Skeletal muscle tissue (tissue), 4 donors: ENCODE data around the gene RPTN. TPM values are rescaled to one million over a fixed set of nuclear protein-coding genes. Genes with fewer than 3 reads are reported as not detected.

Source experiments
- H3K27ac ChIP-seq: one replicate; pipeline ENCODE4 v1.7.0; 2013; ENCODE audit warnings: mild to moderate bottlenecking, low read depth, low read length, inconsistent platforms
- H3K27me3 ChIP-seq, 3 donors: one replicate each; pipeline ENCODE4 v1.7.0; 2013; ENCODE audit warnings: low read length in 3 of 3; ENCODE audit not compliant: control insufficient read depth in 3 of 3, insufficient read depth in 3 of 3
- H3K36me3 ChIP-seq, 3 donors: one replicate each; pipeline ENCODE4 v1.7.0; 2013; ENCODE audit warnings: low read length in 3 of 3; ENCODE audit not compliant: control insufficient read depth in 3 of 3, insufficient read depth in 3 of 3
- H3K4me1 ChIP-seq, 3 donors: one replicate each; pipeline ENCODE4 v1.7.0; 2013; ENCODE audit warnings: low read length in 3 of 3, mild to moderate bottlenecking in 3 of 3; ENCODE audit not compliant: control insufficient read depth in 3 of 3, insufficient read depth in 3 of 3
- H3K4me3 ChIP-seq, 3 donors: one replicate each; pipeline ENCODE4 v1.7.0; 2013; ENCODE audit warnings: low read length in 3 of 3
- H3K9ac ChIP-seq, 3 donors: one replicate each; pipeline ENCODE4 v1.7.0; 2013; ENCODE audit warnings: low read length in 3 of 3, mild to moderate bottlenecking in 3 of 3, moderate library complexity in 2 of 3, low read depth in 1 of 3
- H3K9me3 ChIP-seq, 3 donors: one replicate each; pipeline ENCODE4 v1.7.0; 2013; ENCODE audit warnings: low read length in 3 of 3; ENCODE audit not compliant: control insufficient read depth in 3 of 3
- total RNA-seq: library from RNA; depleted of rRNA; stranded (reverse); fragments of >200 nt; gene quantifications from one replicate; pipeline ENCODE4 v1.2.3, GENCODE V29; 2014
- donor health status: Osteomylitis.

The RPTN gene
- total RNA-seq, 1 donor from 2014 or later = not detected

GRCh38 chr1:152143150-152143887, 15.7 kb downstream of the RPTN start:
- peaks cover 0 to 5% (median 3%) of the 10 kb centered on the region in 3 donors for H3K9me3 ChIP-seq
- no peaks in the 10 kb centered on the region for H3K4me1 ChIP-seq
- H3K27me3 ChIP-seq = peaks cover 0 to 4% (median 0%) of the 10 kb centered on the region in 3 donors
- H3K36me3 ChIP-seq = no peaks in the 10 kb centered on the region
- no peak overlapping the region for H3K4me3 ChIP-seq
- no peak overlapping the region for H3K27ac ChIP-seq
- no peak overlapping the region for H3K9ac ChIP-seq

- no peak overlapping the region for H3K27ac ChIP-seq
- H3K9me3 ChIP-seq = no peaks in the 10 kb centered on the region
- H3K9ac ChIP-seq = no peak overlapping the region
- no peaks in the 10 kb centered on the region for H3K36me3 ChIP-seq
- no peak overlapping the region for H3K4me3 ChIP-seq
- H3K4me1 ChIP-seq = no peaks in the 10 kb centered on the region
- H3K27me3 ChIP-seq = peaks cover 0 to 4% (median 1%) of the 10 kb centered on the region in 3 donors
Measured at GRCh38 chr1:152141971-152142584, 16.9 kb downstream of the RPTN start.

- Histone ChIP-seq H3K9ac (no peak overlapping the region), H3K27me3 (peaks cover 0 to 8% (median 4%) of the 10 kb centered on the region in 3 donors), H3K9me3 (peaks cover 0 to 3% (median 2%) of the 10 kb centered on the region in 3 donors), H3K4me3 (no peak overlapping the region), H3K4me1 (no peaks in the 10 kb centered on the region), H3K27ac (no peak overlapping the region), H3K36me3 (no peaks in the 10 kb centered on the region)
Measured at GRCh38 chr1:152137215-152137614, 21.8 kb downstream of the RPTN start.

- Histone ChIP-seq H3K4me1 (no peaks in the 10 kb centered on the region), H3K9me3 (peaks cover 0 to 5% (median 2%) of the 10 kb centered on the region in 3 donors), H3K36me3 (no peaks in the 10 kb centered on the region), H3K27ac (no peak overlapping the region), H3K27me3 (peaks cover 0 to 21% (median 2%) of the 10 kb centered on the region in 3 donors), H3K4me3 (no peak overlapping the region), H3K9ac (no peak overlapping the region)
Measured at GRCh38 chr1:152130186-152130585, 28.8 kb downstream of the RPTN start.

GRCh38 chr1:152127673-152128072, 31.4 kb downstream of the RPTN start:
- no peak overlapping the region for H3K27ac ChIP-seq
- H3K27me3 ChIP-seq = peaks cover 0 to 29% (median 2%) of the 10 kb centered on the region in 3 donors
- no peak overlapping the region for H3K9ac ChIP-seq
- no peaks in the 10 kb centered on the region for H3K4me1 ChIP-seq
- no peak overlapping the region for H3K4me3 ChIP-seq
- H3K9me3 ChIP-seq = peaks cover 0 to 7% (median 0%) of the 10 kb centered on the region in 3 donors
- no peaks in the 10 kb centered on the region for H3K36me3 ChIP-seq

GRCh38 chr1:152125834-152126443, 33.1 kb downstream of the RPTN start:
- H3K9me3 ChIP-seq = peaks cover 0 to 2% (median 0%) of the 10 kb centered on the region in 3 donors
- H3K27me3 ChIP-seq = peaks cover 0 to 18% (median 2%) of the 10 kb centered on the region in 3 donors
- no peaks in the 10 kb centered on the region for H3K36me3 ChIP-seq
- H3K4me1 ChIP-seq = no peaks in the 10 kb centered on the region
- no peak overlapping the region for H3K9ac ChIP-seq
- no peak overlapping the region for H3K4me3 ChIP-seq
- H3K27ac ChIP-seq = no peak overlapping the region

GRCh38 chr1:152118915-152119314, 40.1 kb downstream of the RPTN start:
- Histone ChIP-seq H3K27ac (no peak overlapping the region), H3K4me3 (no peak overlapping the region), H3K4me1 (no peaks in the 10 kb centered on the region), H3K36me3 (no peaks in the 10 kb centered on the region), H3K9ac (no peak overlapping the region), H3K9me3 (peaks cover 0 to 2% (median 2%) of the 10 kb centered on the region in 3 donors), H3K27me3 (peaks cover 13 to 25% (median 15%) of the 10 kb centered on the region in 3 donors)

GRCh38 chr1:152115344-152115743, 43.7 kb downstream of the RPTN start, which contains the start of gene TCHH:
TSS of gene TCHH (minus strand) at chr1:152115444. CDS start at chr1:152114080, 1,364 bp downstream.
- H3K4me1 ChIP-seq = peaks cover 19 to 21% (median 19%) of the 10 kb centered on the region in 3 donors
- no peaks in the 10 kb centered on the region for H3K36me3 ChIP-seq
- peaks cover 46 to 58% (median 46%) of the 10 kb centered on the region in 3 donors for H3K27me3 ChIP-seq
- H3K4me3 ChIP-seq = no peak within 1 kb of the TSS
- H3K9ac ChIP-seq = no peak within 1 kb of the TSS
- H3K9me3 ChIP-seq = peaks cover 0 to 2% (median 0%) of the 10 kb centered on the region in 3 donors
- H3K27ac ChIP-seq = no peak within 1 kb of the TSS

- Histone ChIP-seq H3K4me3 (no peak overlapping the region), H3K27ac (no peak overlapping the region)
Measured at GRCh38 chr1:152112885-152113432, 46.1 kb downstream of the RPTN start.

More at GRCh38 chr1:152112885-152113432, 46.1 kb downstream of the RPTN start:
- Histone ChIP-seq H3K27me3 (peaks cover 70 to 81% (median 70%) of the 10 kb centered on the region in 3 donors), H3K9ac (no peak overlapping the region), H3K9me3 (peaks cover 1 to 3% (median 2%) of the 10 kb centered on the region in 3 donors), H3K4me1 (peaks cover 26 to 31% (median 31%) of the 10 kb centered on the region in 3 donors), H3K36me3 (no peaks in the 10 kb centered on the region)
